ENCODE measurements around the gene NCKAP1.

DNA sequence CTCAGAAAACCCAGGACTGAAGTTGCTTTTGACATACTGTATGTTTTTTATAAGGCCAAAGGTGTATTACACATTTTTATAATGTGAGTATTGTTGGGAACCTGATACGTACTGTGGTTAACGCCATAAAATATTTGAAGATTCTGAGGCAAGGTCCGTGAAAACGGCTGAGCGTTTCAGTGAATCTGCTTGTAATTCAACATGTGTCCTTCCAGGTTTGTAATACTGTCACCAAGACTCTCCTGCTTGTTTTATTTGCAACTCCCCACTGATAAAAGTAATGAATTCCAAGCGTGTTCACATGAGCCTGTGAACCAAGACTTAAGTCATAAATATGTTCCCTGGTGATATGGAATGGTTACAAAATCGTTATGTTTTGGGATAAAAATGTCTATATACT, 148.0 kb downstream of the NCKAP1 start:
- TF ChIP-seq, protein P1, sequence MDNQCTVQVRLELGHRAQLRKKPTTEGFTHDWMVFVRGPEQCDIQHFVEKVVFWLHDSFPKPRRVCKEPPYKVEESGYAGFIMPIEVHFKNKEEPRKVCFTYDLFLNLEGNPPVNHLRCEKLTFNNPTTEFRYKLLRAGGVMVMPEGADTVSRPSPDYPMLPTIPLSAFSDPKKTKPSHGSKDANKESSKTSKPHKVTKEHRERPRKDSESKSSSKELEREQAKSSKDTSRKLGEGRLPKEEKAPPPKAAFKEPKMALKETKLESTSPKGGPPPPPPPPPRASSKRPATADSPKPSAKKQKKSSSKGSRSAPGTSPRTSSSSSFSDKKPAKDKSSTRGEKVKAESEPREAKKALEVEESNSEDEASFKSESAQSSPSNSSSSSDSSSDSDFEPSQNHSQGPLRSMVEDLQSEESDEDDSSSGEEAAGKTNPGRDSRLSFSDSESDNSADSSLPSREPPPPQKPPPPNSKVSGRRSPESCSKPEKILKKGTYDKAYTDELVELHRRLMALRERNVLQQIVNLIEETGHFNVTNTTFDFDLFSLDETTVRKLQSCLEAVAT (IDR thresholded peaks at IDR 0.05) = no peak
- TF ChIP-seq, protein P2, sequence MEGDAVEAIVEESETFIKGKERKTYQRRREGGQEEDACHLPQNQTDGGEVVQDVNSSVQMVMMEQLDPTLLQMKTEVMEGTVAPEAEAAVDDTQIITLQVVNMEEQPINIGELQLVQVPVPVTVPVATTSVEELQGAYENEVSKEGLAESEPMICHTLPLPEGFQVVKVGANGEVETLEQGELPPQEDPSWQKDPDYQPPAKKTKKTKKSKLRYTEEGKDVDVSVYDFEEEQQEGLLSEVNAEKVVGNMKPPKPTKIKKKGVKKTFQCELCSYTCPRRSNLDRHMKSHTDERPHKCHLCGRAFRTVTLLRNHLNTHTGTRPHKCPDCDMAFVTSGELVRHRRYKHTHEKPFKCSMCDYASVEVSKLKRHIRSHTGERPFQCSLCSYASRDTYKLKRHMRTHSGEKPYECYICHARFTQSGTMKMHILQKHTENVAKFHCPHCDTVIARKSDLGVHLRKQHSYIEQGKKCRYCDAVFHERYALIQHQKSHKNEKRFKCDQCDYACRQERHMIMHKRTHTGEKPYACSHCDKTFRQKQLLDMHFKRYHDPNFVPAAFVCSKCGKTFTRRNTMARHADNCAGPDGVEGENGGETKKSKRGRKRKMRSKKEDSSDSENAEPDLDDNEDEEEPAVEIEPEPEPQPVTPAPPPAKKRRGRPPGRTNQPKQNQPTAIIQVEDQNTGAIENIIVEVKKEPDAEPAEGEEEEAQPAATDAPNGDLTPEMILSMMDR (IDR thresholded peaks at IDR 0.05 in 2 of 3, conservative IDR thresholded peaks at IDR 0.05 in 1 of 3; ENCODE audit: control insufficient read depth in 2 of 3, extremely low read depth in 1 of 3, insufficient read depth in 1 of 3, low read depth in 3 of 3, low read length in 3 of 3) = no peak
- TF ChIP-seq SMC3 (IDR thresholded peaks at IDR 0.05; ENCODE audit: borderline replicate concordance, low read length) (no peak), YY1 (IDR thresholded peaks at IDR 0.05; ENCODE audit: low read depth, low read length) (no peak), MXI1 (IDR thresholded peaks at IDR 0.05; ENCODE audit: low read depth, low read length) (no peak), POLR2A (IDR thresholded peaks at IDR 0.05; ENCODE audit: low read depth, low read length) (no peak), CEBPB (IDR thresholded peaks at IDR 0.05; ENCODE audit: borderline replicate concordance in 1 of 2, low read depth in 2 of 2, low read length in 2 of 2) (no peak), HDAC6 (IDR thresholded peaks at IDR 0.05; ENCODE audit: unreplicated experiment) (no peak), LARP7 (IDR thresholded peaks at IDR 0.05) (no peak), SMARCA5 (IDR thresholded peaks at IDR 0.05) (no peak), FOXK2 (IDR thresholded peaks at IDR 0.05) (no peak), CHD2 (IDR thresholded peaks at IDR 0.05; ENCODE audit: borderline replicate concordance, low read depth, low read length) (no peak), SIN3A (IDR thresholded peaks at IDR 0.05; ENCODE audit: low read depth, low read length) (no peak)
- TF ChIP-seq, protein P3, sequence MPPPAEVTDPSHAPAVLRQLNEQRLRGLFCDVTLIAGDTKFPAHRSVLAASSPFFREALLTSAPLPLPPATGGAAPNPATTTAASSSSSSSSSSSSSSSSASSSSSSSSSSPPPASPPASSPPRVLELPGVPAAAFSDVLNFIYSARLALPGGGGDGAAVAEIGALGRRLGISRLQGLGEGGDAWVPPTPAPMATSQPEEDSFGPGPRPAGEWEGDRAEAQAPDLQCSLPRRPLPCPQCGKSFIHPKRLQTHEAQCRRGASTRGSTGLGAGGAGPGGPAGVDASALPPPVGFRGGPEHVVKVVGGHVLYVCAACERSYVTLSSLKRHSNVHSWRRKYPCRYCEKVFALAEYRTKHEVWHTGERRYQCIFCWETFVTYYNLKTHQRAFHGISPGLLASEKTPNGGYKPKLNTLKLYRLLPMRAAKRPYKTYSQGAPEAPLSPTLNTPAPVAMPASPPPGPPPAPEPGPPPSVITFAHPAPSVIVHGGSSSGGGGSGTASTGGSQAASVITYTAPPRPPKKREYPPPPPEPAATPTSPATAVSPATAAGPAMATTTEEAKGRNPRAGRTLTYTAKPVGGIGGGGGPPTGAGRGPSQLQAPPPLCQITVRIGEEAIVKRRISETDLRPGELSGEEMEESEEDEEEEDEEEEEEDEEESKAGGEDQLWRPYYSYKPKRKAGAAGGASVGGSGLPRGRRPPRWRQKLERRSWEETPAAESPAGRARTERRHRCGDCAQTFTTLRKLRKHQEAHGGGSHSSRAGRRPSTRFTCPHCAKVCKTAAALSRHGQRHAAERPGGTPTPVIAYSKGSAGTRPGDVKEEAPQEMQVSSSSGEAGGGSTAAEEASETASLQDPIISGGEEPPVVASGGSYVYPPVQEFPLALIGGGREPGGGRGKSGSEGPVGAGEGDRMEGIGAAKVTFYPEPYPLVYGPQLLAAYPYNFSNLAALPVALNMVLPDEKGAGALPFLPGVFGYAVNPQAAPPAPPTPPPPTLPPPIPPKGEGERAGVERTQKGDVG (CRISPR knock-in tag; IDR thresholded peaks at IDR 0.05) = no peak
